Activated CD4-positive, alpha-beta T cell treated with anti-CD3 and anti-CD28 coated beads, Interleukin-2, amount 10 ng/mL, durations not matched to agents 7 days and 5 days (primary cell): ENCODE results near the gene DPM3. TPM values are rescaled to one million over a fixed set of nuclear protein-coding genes. Genes with fewer than 3 reads are reported as not detected.

ENCODE experiments used
- CTCF ChIA-PET: fragments of 350-600 bp; sonication (Branson Sonifier 250); formaldehyde crosslinking; loops from one replicate; lab custom pipeline; 2021; ENCODE audit warnings: antibody characterized with exemption; lab: Charles Lee
- POLR2A ChIA-PET: fragments of 350-600 bp; sonication (Branson Sonifier 250); formaldehyde crosslinking; loops from one replicate; lab custom pipeline; 2021; ENCODE audit warnings: antibody characterized with exemption; lab: Charles Lee
- DNase-seq: peaks from one replicate; pipeline ENCODE4 v3.0.0-alpha.2; 2020
- H3K27ac Mint-ChIP-seq: one replicate; pipeline ENCODE4 v1.8.0; 2021; ENCODE audit warnings: mild to moderate bottlenecking, moderate library complexity, mixed read lengths
- H3K27me3 Mint-ChIP-seq: one replicate; pipeline ENCODE4 v1.8.0; 2021; ENCODE audit warnings: mixed read lengths
- H3K36me3 Mint-ChIP-seq: one replicate; pipeline ENCODE4 v1.8.0; 2021; ENCODE audit warnings: low read depth, mixed read lengths
- H3K4me1 Mint-ChIP-seq: one replicate; pipeline ENCODE4 v1.8.0; 2021; ENCODE audit warnings: mixed read lengths
- H3K4me3 Mint-ChIP-seq: one replicate; pipeline ENCODE4 v1.8.0; 2021; ENCODE audit warnings: mild to moderate bottlenecking, moderate library complexity, mixed read lengths
- H3K9me3 Mint-ChIP-seq: one replicate; pipeline ENCODE4 v1.8.0; 2021; ENCODE audit warnings: mixed read lengths
- total RNA-seq, 2 experiments: library from RNA; stranded (reverse); gene quantifications; one replicate each; pipeline ENCODE4 v1.2.3, GENCODE V29; 2021

Gene DPM3
- total RNA-seq, 2 experiments from 2014 or later = 50.1 to 58.9 TPM

DNA sequence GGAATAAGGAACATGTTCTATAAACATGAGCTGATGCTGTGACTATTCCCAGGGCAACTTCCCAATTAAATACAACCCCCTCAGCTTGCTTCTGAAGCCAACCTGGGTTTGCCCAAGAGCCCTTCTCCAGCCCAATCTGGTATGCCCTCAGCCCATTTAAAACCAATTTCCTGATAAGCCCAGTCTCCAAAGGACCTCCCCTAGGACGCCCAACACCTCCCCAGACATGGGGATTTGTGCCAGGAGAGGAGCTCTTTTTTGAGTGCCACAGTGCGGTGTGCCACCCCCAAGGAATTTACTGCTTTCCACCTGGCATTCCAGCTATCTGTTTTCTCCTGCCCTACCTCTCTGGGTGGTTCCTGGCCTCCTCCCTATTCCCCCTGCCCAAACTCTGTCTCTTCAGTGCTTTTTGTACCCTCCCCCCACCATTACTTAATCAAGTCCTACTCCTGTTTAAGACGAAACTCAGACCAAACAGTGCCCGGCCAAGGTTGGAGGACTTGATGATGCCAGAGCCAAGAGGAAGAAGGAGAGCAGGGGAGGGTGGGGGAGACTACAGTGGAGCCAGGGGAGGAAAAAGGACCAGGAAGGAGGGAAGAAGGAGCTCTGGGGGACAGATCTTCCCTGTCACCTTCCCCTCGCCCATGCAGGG is 24.1 kb downstream of the DPM3 start:
- no peak for DNase-seq
- POLR2A ChIA-PET = no interaction called here
- Mint-ChIP-seq H3K4me1 (no peaks in the 10 kb centered on the region), H3K9me3 (no peaks in the 10 kb centered on the region), H3K27me3 (peaks cover 16% of the 10 kb centered on the region), H3K27ac (no peak overlapping the region), H3K36me3 (no peaks in the 10 kb centered on the region), H3K4me3 (no peak overlapping the region)
- CTCF ChIA-PET = interaction anchor here (0.8 to 3.9 kb wide), 5 partner anchors 10 to 506 kb away, joined by 3 to 16 read pairs (median 4); no protein-coding TSS in a partner anchor

DNA sequence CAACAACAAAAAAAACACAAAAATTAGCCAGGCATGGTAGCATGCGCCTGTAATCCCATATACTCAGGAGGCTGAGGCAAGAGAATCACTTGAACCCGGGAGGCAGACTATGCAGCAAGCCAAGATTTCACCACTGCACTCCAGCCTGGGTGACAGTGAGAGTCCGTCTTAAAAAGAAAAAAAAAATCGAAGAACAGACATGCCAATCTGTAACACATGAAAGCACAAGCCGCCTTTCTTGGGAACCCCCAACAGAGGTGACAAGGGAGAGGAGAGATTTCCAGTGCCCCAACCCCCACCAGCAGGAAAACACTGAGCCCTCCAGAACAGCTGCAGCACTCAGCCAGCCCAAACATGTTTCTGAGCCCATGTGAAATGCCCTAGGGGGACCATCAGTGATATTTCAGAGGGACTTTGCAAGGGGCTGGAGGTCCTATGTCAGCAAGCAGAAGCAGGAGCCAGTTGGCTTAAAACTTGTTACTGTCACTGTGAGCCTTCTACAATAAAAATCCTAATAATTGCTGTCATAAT is 26.8 kb downstream of the DPM3 start:
- Mint-ChIP-seq H3K27me3 (peaks cover 4% of the 10 kb centered on the region), H3K36me3 (no peaks in the 10 kb centered on the region), H3K27ac (no peak overlapping the region)

DNA sequence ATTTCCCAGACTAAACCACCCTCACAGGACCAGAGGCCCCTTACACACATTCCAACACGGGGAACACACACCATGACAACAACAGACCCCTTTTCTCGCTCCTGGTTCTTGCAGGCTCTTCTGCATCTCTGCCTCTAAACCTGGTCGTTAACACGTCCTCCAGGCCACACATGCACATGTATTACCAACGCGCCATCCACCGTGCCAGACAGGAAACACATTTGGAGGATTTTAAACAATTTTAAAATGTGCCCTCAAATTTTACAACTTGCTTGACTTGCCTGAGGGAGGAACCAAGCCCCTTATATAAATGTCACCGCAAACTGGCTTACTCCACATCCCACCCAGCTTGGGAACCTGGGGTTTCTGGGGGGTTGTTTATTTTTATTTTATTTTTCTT is 29.5 kb downstream of the DPM3 start:
- H3K4me3 Mint-ChIP-seq = no peak overlapping the region
- H3K36me3 Mint-ChIP-seq = no peaks in the 10 kb centered on the region
- no peak overlapping the region for H3K27ac Mint-ChIP-seq
- no peak for DNase-seq
- H3K27me3 Mint-ChIP-seq = peaks cover 4% of the 10 kb centered on the region
- POLR2A ChIA-PET = no interaction called here
- no peaks in the 10 kb centered on the region for H3K4me1 Mint-ChIP-seq
- no peaks in the 10 kb centered on the region for H3K9me3 Mint-ChIP-seq
- CTCF ChIA-PET = no interaction called here

More for the DNA sequence above, 26.8 kb downstream of the DPM3 start:
- CTCF ChIA-PET = no interaction called here
- DNase-seq = no peak
- no peaks in the 10 kb centered on the region for H3K4me1 Mint-ChIP-seq
- H3K4me3 Mint-ChIP-seq = no peak overlapping the region
- no peaks in the 10 kb centered on the region for H3K9me3 Mint-ChIP-seq
- POLR2A ChIA-PET = no interaction called here

DNA sequence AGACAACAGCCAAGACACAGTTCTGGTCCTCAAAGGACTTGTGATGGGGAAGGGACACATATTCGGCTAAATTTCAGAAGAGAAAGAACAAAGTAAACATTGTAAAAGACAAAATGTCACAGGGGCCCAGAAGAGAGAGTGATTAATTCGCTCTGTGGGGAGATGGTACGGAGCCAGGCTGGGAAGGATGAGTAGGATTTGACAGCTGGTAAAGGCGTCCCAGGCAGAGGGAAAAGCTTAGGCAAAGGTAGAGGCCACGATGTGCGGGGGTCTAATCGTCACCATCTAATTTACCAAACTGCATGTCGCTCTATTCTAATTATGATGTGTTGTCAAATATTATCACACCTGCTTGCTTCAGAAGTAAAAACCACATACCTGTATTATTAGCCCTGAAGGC is 29.9 kb downstream of the DPM3 start:
- no peak overlapping the region for H3K27ac Mint-ChIP-seq

DNA sequence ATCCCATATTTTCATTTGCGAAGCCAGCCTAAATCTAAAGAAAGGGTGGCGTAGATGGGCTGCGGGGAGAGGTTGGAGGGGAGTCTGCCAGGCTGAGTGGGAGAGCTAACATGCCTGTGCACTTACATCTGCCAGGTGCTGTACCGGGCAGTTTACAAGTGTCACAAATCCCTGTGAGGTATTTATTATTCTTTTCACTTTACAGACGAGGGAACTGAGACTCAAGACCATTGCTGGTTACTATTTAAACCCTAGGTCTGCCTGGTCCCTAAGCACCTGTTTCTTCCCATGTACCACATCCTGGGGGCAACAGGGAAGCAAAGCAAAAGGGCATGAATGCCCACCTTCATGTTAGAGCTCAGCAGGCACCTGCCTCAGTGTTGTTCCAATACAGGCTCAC is 32.0 kb downstream of the DPM3 start:
- Mint-ChIP-seq H3K36me3 (no peaks in the 10 kb centered on the region), H3K4me3 (no peak overlapping the region), H3K4me1 (no peaks in the 10 kb centered on the region), H3K9me3 (no peaks in the 10 kb centered on the region), H3K27me3 (peaks cover 3% of the 10 kb centered on the region), H3K27ac (no peak overlapping the region)
- ChIA-PET POLR2A (no interaction called here), CTCF (interaction anchor here (0.9 to 2.3 kb wide), 3 partner anchors 17 to 61 kb away, joined by 3 to 8 read pairs (median 4); no protein-coding TSS in a partner anchor)
- no peak for DNase-seq

More for the DNA sequence above, 29.9 kb downstream of the DPM3 start:
- no peak overlapping the region for H3K4me3 Mint-ChIP-seq
- ChIA-PET POLR2A (no interaction called here), CTCF (no interaction called here)
- peaks cover 5% of the 10 kb centered on the region for H3K27me3 Mint-ChIP-seq
- no peaks in the 10 kb centered on the region for H3K4me1 Mint-ChIP-seq
- no peaks in the 10 kb centered on the region for H3K36me3 Mint-ChIP-seq
- DNase-seq = no peak
- no peaks in the 10 kb centered on the region for H3K9me3 Mint-ChIP-seq

DNA sequence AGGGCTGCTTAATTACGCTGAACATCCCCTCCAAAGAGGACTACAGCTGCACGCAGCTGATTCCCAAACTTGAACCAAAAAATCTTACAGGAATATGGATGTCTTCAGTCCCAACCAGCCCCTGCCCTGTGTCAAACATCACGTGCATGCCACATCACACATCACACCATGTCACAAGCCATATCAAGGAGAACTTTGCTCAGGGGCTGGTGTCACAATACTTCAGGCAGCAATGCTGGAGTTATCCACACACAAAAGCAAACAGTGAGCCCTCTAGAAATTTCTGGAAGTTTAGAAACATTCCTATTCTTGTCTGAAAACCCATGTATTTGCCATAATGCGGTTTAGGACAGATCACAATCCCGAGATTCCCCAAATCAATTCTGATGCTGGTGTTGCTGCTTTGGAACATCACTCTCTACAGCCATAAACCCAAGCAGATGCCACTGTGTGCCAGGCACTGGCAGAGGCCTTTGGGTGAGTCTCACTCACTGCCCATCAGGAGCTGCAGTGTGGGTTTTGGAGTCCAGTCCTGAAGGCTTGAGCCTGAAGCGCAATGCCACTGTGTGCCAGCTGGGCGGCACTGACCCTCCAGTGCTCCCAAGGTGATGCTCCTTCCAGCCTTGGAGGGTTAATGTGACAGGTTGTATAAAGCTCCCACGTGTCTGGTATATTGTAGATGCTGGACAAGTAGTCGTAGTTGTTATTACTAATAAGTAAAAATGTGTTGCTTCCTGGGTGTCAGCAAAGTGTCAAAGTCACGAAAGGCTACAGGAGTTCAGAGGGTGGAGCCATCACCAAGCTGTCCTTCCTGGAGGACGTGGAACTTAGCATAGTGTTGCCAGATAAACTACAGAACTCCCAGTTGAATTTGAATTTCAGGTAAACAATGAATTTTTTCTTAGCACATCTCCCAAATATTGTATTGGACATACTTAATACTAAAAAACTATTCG is 32.7 kb downstream of the DPM3 start:
- H3K9me3 Mint-ChIP-seq = no peaks in the 10 kb centered on the region
- no peak for DNase-seq
- peaks cover 3% of the 10 kb centered on the region for H3K27me3 Mint-ChIP-seq
- H3K36me3 Mint-ChIP-seq = no peaks in the 10 kb centered on the region
- H3K4me1 Mint-ChIP-seq = no peaks in the 10 kb centered on the region
- H3K27ac Mint-ChIP-seq = no peak overlapping the region
- H3K4me3 Mint-ChIP-seq = no peak overlapping the region
- POLR2A ChIA-PET = no interaction called here
- CTCF ChIA-PET = interaction anchor here (0.9 to 2.3 kb wide), 5 partner anchors 16 to 65 kb away, joined by 3 to 8 read pairs (median 4); partner anchors contain the start of gene KRTCAP2

DNA sequence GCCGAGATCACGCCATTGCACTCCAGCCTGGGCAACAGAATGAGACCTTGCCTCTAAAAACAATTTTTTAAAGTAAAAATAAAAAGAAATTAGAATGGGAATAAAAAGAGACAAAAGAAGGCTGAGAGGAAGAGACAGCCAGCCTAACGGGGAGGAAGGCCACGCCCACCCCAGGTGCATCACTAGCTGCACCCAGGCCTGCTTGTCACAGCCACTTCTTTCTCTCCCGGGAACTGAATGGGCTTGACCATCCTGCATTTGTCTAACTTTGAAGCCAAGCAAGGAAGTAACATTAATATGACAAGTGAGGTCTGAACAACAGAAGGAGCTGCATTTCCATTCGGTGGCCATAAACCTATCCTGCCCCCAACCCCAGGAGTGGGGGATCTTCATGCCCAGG is 33.5 kb downstream of the DPM3 start:
- Mint-ChIP-seq H3K27me3 (peaks cover 3% of the 10 kb centered on the region), H3K4me1 (no peaks in the 10 kb centered on the region), H3K9me3 (no peaks in the 10 kb centered on the region), H3K36me3 (no peaks in the 10 kb centered on the region), H3K4me3 (no peak overlapping the region), H3K27ac (no peak overlapping the region)
- no peak for DNase-seq
- POLR2A ChIA-PET = no interaction called here
- CTCF ChIA-PET = interaction anchor here (0.7 to 2.3 kb wide), 5 partner anchors 9 to 66 kb away, joined by 3 to 8 read pairs (median 4); partner anchors contain the start of gene KRTCAP2

DNA sequence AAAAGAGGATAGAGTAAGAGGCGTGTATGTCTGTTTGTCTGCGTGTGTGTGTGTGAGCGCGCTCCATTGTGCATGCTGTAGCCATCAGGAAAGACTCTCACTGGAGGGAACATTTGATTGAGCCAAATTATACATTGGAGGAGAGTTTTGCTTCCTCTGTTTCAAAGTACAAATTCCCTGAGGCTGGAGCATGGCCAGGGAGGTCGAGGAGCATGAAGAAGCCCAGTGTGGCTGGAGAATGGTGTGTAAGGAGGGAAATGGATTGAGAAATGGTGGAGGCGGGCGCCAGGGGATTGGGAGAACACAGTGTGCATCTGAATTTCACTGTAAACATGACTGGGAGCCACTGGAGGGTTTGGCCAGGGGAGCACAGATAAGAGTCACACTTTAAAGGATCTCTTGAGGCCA is 34.7 kb downstream of the DPM3 start:
- ChIA-PET CTCF (interaction anchor here (1.2 to 2.1 kb wide), 2 partner anchors 21 to 67 kb away, joined by 3 to 6 read pairs; partner anchors contain the start of gene KRTCAP2), POLR2A (no interaction called here)
- DNase-seq = no peak
- no peaks in the 10 kb centered on the region for H3K9me3 Mint-ChIP-seq
- peaks cover 3% of the 10 kb centered on the region for H3K27me3 Mint-ChIP-seq
- H3K36me3 Mint-ChIP-seq = no peaks in the 10 kb centered on the region
- H3K27ac Mint-ChIP-seq = no peak overlapping the region
- H3K4me3 Mint-ChIP-seq = no peak overlapping the region
- H3K4me1 Mint-ChIP-seq = no peaks in the 10 kb centered on the region

DNA sequence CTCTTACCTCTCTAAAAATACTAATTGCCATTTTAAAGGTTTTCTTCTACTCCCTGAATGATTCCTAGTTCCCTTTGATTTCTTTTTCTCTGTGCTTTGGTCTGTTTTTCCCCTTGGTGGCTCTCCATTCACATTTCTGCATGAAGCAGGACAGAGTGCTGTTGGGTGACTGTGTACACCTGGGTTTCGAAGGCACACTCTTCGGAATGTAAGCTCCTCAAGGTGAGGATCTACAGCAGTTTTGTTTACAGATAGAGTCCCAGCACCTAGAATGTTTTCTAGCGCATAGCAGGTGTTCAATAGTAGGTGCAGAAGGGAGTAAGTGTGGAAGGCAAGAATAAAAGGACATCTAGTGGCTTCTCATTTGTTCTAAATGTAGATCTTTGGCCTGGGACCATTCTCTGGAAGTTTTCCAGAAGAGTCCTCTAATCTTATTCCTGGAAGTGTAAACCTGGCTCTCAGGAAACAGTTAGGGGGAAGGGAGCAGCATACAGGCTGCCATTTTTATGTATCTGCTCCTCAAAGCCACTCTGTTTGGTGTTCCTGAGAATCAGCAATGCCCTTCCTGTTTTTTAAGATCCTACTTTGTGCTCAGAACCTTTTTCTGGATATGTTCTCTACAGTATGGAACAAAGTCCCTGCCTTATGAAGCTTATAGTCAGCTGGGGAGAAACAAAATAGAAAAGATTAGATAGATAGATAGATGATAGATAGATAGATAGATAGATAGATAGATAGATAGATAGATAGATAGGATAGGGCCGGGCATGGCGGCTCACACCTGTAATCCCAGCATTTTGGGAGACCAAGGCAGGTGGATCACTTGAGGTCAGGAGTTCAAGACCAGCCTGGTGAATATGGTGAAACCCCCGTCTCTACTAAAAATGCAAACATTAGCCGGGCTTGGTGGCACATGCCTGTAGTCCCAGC is 35.5 kb downstream of the DPM3 start:
- H3K27ac Mint-ChIP-seq = no peak overlapping the region
- POLR2A ChIA-PET = no interaction called here
- H3K4me1 Mint-ChIP-seq = no peaks in the 10 kb centered on the region
- DNase-seq = no peak
- CTCF ChIA-PET = interaction anchor here (1.2 kb wide), 1 partner anchor 20 kb away, joined by 3 read pairs; no protein-coding TSS in a partner anchor
- H3K27me3 Mint-ChIP-seq = peaks cover 3% of the 10 kb centered on the region
- no peak overlapping the region for H3K4me3 Mint-ChIP-seq
- no peaks in the 10 kb centered on the region for H3K36me3 Mint-ChIP-seq
- H3K9me3 Mint-ChIP-seq = no peaks in the 10 kb centered on the region

DNA sequence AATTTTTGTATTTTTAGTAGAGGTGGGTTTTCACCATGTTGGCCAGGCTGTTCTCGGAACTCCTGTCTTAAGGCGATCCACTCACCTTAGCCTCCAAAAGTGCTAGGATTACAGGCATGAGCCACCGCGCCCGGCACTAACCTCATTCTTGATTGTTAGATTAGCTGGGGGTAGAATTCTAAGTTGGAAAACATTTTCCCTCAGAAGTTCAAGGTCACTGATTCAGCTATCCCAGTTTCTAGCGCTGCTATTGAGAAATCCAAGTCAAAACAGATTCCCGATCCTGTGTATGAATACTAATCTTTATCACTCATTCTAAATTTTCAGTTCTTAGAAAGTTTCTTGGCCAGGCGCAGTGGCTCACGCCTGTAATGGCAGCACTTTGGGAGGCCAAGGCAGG is 37.0 kb downstream of the DPM3 start:
- H3K27me3 Mint-ChIP-seq = peaks cover 3% of the 10 kb centered on the region

DNA sequence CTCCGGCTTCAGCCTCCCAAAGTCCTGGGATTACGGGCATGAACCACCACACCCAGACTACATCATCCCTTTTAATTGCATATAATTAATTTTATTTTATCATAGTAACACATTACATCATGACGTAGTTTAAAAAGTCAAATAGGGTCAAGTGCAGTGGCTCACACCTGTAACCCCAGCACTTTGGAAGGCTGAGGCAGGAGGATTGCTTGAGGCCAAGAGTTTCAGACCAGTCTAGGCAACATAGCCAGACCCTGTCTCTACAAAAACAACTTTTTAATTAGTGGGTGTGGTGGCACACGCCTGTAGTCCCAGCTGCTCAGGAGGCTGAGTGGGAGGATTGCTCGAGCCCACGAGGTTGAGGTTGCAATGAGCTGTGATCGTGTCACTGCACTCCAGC is 41.0 kb downstream of the DPM3 start:
- ChIA-PET POLR2A (interaction anchor here (0.6 kb wide), 1 partner anchor 58 kb away, joined by 3 read pairs; no protein-coding TSS in a partner anchor), CTCF (interaction anchor here (2.1 to 2.4 kb wide), 2 partner anchors 8 to 74 kb away, joined by 12 to 14 read pairs; partner anchors contain the start of gene KRTCAP2)
- Mint-ChIP-seq H3K27ac (no peak overlapping the region), H3K9me3 (no peaks in the 10 kb centered on the region), H3K27me3 (peaks cover 19% of the 10 kb centered on the region), H3K36me3 (no peaks in the 10 kb centered on the region), H3K4me3 (no peak overlapping the region), H3K4me1 (no peaks in the 10 kb centered on the region)
- no peak for DNase-seq

More for the DNA sequence above, 37.0 kb downstream of the DPM3 start:
- Mint-ChIP-seq H3K4me3 (no peak overlapping the region), H3K9me3 (no peaks in the 10 kb centered on the region), H3K4me1 (no peaks in the 10 kb centered on the region), H3K27ac (no peak overlapping the region), H3K36me3 (no peaks in the 10 kb centered on the region)
- no peak for DNase-seq
- POLR2A ChIA-PET = no interaction called here
- CTCF ChIA-PET = interaction anchor here (0.6 to 1.5 kb wide), 3 partner anchors 12 to 117 kb away, joined by 3 to 4 read pairs (median 3); partner anchors contain the start of gene KRTCAP2

DNA sequence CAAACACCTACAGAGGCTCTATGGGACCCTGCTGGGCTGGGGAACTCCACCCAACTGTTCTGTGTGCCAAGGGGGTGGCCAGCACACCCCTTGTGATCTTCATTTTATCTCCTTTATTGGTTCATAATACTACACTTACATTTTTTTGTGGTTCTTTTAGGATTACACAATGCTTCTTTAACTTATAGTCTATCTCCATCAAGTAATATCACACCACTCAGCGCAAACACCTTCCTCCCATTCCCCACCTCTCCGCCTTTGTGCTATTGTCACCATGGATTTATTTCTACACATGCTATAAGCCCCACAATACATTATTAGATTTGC is 45.7 kb downstream of the DPM3 start:
- Mint-ChIP-seq H3K27ac (no peak overlapping the region), H3K4me3 (no peak overlapping the region), H3K27me3 (peaks cover 19% of the 10 kb centered on the region), H3K4me1 (peaks cover 8% of the 10 kb centered on the region), H3K36me3 (no peaks in the 10 kb centered on the region), H3K9me3 (no peaks in the 10 kb centered on the region)
- DNase-seq = no peak
- ChIA-PET POLR2A (no interaction called here), CTCF (interaction anchor here (2.1 to 2.2 kb wide), 2 partner anchors 10 to 73 kb away, joined by 8 read pairs; no protein-coding TSS in a partner anchor)
